ENCODE results near the gene RASGEF1B. TPM values are rescaled to one million over a fixed set of nuclear protein-coding genes. Genes with fewer than 3 reads are reported as not detected.

Gene RASGEF1B
- total RNA-seq, 1 donor from 2014 or later = 0.77 TPM

DNA sequence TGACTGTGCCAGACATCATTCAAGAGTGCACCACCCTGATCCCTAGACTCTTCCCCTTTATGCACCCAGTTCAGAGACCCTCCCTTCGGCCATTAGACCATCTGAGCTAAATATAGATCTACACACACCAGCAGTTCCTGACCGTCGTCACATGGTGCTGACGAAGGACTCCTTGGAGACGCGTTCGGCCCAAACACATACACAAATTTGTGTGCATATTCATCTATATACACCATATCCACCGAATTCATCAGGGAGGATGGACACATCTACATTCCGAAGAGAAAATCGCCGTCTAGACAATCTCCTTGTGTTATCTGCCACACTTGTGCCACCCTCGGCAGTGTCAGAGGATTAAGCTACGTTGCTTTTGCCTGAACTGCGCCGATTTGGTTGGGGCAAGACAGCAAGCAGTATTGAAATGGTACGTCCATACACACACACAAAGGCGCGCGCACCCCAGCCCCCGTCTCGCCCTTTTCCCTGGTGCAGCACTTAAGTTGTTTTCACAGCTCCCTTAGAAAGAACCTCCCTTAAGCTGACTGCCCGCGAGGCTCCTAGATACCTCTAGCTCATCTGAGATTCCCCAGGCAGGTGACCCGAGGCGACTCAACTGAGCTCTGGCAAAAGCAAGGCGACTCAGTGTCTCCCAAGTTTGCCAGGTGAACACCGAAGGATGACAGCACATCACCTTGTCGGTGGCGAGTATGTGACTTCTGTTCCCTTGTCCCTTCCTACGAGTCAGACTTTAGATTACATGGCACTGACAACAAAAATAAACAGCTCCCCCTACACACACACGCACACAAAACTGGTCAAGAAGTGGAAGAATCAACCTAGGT is 1.0 kb downstream of the RASGEF1B start:
- FAIRE-seq (no peak), DNase-seq (ENCODE audit: low read depth) (no peak)
- TF ChIP-seq, protein P1, sequence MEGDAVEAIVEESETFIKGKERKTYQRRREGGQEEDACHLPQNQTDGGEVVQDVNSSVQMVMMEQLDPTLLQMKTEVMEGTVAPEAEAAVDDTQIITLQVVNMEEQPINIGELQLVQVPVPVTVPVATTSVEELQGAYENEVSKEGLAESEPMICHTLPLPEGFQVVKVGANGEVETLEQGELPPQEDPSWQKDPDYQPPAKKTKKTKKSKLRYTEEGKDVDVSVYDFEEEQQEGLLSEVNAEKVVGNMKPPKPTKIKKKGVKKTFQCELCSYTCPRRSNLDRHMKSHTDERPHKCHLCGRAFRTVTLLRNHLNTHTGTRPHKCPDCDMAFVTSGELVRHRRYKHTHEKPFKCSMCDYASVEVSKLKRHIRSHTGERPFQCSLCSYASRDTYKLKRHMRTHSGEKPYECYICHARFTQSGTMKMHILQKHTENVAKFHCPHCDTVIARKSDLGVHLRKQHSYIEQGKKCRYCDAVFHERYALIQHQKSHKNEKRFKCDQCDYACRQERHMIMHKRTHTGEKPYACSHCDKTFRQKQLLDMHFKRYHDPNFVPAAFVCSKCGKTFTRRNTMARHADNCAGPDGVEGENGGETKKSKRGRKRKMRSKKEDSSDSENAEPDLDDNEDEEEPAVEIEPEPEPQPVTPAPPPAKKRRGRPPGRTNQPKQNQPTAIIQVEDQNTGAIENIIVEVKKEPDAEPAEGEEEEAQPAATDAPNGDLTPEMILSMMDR (IDR thresholded peaks at IDR 0.05; ENCODE audit: insufficient read depth, low read depth, low read length) = no peak
- TF ChIP-seq EZH2 (IDR thresholded peaks at IDR 0.05; ENCODE audit: insufficient read depth, low read length) = no peak
- Mint-ChIP-seq H3K4me3 (ENCODE audit: unreplicated experiment) (peak overlapping the region; percentile 82), H3K27ac (ENCODE audit: unreplicated experiment) (no peak overlapping the region), H3K4me1 (ENCODE audit: low read depth, unreplicated experiment) (peaks cover 10% of the 10 kb centered on the region), H3K27me3 (ENCODE audit: low read depth, unreplicated experiment) (peaks cover 5% of the 10 kb centered on the region), H3K36me3 (ENCODE audit: low read depth, unreplicated experiment) (peaks cover 3% of the 10 kb centered on the region), H3K9me3 (ENCODE audit: unreplicated experiment) (peaks cover 2% of the 10 kb centered on the region)
- Histone ChIP-seq H3K79me2 (ENCODE audit: insufficient read depth, low read length) (no peaks in the 10 kb centered on the region), H3K27ac (ENCODE audit: low read depth, low read length) (no peak overlapping the region), H3K4me2 (ENCODE audit: low read length) (peak overlapping the region; percentile 97), H3K4me1 (ENCODE audit: insufficient read depth, low read length) (peaks cover 11% of the 10 kb centered on the region), H3K27me3 (ENCODE audit: insufficient read depth, low read length) (peaks cover 27% of the 10 kb centered on the region), H3K36me3 (ENCODE audit: insufficient read depth, low read length) (no peaks in the 10 kb centered on the region), H4K20me1 (ENCODE audit: insufficient read depth, low read length) (no peaks in the 10 kb centered on the region), H3K9me3 (ENCODE audit: insufficient read depth, low read depth, low read length) (no peaks in the 10 kb centered on the region), H2AFZ (ENCODE audit: low read depth, low read length) (peak overlapping the region; percentile 90), H3K4me3 (ENCODE audit: insufficient read depth, low read depth, low read length) (peak overlapping the region; percentile 66), H3K9ac (ENCODE audit: low read length) (peak overlapping the region; percentile 68)

DNA sequence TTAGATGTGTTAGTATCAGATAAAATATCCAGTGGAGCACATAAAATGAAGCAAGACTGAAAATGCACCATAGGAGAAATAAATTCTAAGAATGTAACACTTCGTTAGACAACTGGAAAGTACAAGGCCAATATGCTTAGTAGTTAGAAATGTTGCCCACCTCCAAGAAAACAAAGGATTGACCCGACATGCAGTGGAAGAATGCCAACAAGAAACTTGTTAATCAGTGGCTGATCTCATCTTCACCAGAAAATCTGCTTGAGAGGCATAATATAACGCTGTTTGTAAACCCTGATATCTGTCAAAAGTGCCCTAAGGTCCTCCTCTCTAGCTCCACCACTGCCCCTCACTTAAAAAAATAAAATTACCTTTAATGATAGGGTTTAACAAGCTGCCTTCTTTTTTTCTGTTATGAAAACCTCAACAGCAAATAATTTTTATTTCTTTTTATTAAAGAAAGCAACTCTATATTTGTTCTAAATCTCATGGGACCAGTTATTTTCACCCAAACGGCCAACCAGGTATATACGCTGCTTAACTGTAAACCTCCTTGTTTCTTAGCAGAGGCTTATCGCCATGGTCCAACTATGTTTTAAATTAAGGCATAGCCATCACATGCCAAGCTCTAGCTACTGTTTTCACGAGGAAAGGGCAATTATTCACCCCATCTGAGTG is 1.8 kb downstream of the RASGEF1B start:
- Mint-ChIP-seq H3K27ac (ENCODE audit: unreplicated experiment) (no peak overlapping the region), H3K27me3 (ENCODE audit: low read depth, unreplicated experiment) (peaks cover 5% of the 10 kb centered on the region), H3K4me1 (ENCODE audit: low read depth, unreplicated experiment) (peaks cover 10% of the 10 kb centered on the region), H3K4me3 (ENCODE audit: unreplicated experiment) (peak overlapping the region; percentile 82), H3K36me3 (ENCODE audit: low read depth, unreplicated experiment) (peaks cover 3% of the 10 kb centered on the region), H3K9me3 (ENCODE audit: unreplicated experiment) (peaks cover 2% of the 10 kb centered on the region)
- no peak overlapping the region for H3K27ac ChIP-seq (ENCODE audit: low read depth, low read length)
- no peaks in the 10 kb centered on the region for H3K36me3 ChIP-seq (ENCODE audit: insufficient read depth, low read length)
- H3K9me3 ChIP-seq (ENCODE audit: insufficient read depth, low read depth, low read length) = no peaks in the 10 kb centered on the region
- peak overlapping the region; percentile 97 for H3K4me2 ChIP-seq (ENCODE audit: low read length)
- H3K79me2 ChIP-seq (ENCODE audit: insufficient read depth, low read length) = no peaks in the 10 kb centered on the region
- no peak for FAIRE-seq
- no peaks in the 10 kb centered on the region for H4K20me1 ChIP-seq (ENCODE audit: insufficient read depth, low read length)
- peaks cover 27% of the 10 kb centered on the region for H3K27me3 ChIP-seq (ENCODE audit: insufficient read depth, low read length)
- H3K4me3 ChIP-seq (ENCODE audit: insufficient read depth, low read depth, low read length) = peak overlapping the region; percentile 66
- no peak for DNase-seq (ENCODE audit: low read depth)
- no peak overlapping the region for H2AFZ ChIP-seq (ENCODE audit: low read depth, low read length)
- H3K4me1 ChIP-seq (ENCODE audit: insufficient read depth, low read length) = peaks cover 11% of the 10 kb centered on the region
- TF ChIP-seq EZH2 (IDR thresholded peaks at IDR 0.05; ENCODE audit: insufficient read depth, low read length) = no peak
- no peak overlapping the region for H3K9ac ChIP-seq (ENCODE audit: low read length)

DNA sequence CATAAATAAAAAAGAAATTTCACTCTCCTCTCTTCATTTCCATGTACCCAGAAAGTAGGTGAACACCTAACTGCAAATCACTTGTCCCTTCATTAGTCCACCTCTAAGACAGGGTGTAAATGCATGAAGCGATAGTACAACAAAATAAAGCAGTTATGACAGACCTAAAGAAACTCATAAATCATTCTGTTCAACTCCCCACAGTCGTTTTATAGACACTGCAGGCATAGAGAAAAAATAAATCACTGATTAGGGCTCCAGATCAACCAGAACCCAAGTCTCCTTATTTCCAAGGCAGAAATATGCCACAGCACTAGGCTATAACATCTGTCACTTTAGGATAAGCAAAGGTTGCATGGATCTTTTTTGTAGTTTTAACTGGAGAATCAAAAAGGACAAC is 3.0 kb downstream of the RASGEF1B start:
- Histone ChIP-seq H3K4me2 (ENCODE audit: low read length) (no peak overlapping the region), H3K4me3 (ENCODE audit: insufficient read depth, low read depth, low read length) (no peak overlapping the region), H3K79me2 (ENCODE audit: insufficient read depth, low read length) (no peaks in the 10 kb centered on the region), H4K20me1 (ENCODE audit: insufficient read depth, low read length) (no peaks in the 10 kb centered on the region), H3K36me3 (ENCODE audit: insufficient read depth, low read length) (no peaks in the 10 kb centered on the region), H3K9me3 (ENCODE audit: insufficient read depth, low read depth, low read length) (no peaks in the 10 kb centered on the region), H3K4me1 (ENCODE audit: insufficient read depth, low read length) (peaks cover 11% of the 10 kb centered on the region), H2AFZ (ENCODE audit: low read depth, low read length) (no peak overlapping the region), H3K27me3 (ENCODE audit: insufficient read depth, low read length) (peaks cover 27% of the 10 kb centered on the region), H3K9ac (ENCODE audit: low read length) (no peak overlapping the region), H3K27ac (ENCODE audit: low read depth, low read length) (no peak overlapping the region)
- DNase-seq (ENCODE audit: low read depth) (no peak), FAIRE-seq (no peak)
- peaks cover 10% of the 10 kb centered on the region for H3K4me1 Mint-ChIP-seq (ENCODE audit: low read depth, unreplicated experiment)
- no peak overlapping the region for H3K4me3 Mint-ChIP-seq (ENCODE audit: unreplicated experiment)
- H3K27ac Mint-ChIP-seq (ENCODE audit: unreplicated experiment) = no peak overlapping the region
- peaks cover 2% of the 10 kb centered on the region for H3K9me3 Mint-ChIP-seq (ENCODE audit: unreplicated experiment)
- TF ChIP-seq, protein P1 (IDR thresholded peaks at IDR 0.05; ENCODE audit: insufficient read depth, low read depth, low read length) = no peak
- TF ChIP-seq EZH2 (IDR thresholded peaks at IDR 0.05; ENCODE audit: insufficient read depth, low read length) = no peak
- H3K27me3 Mint-ChIP-seq (ENCODE audit: low read depth, unreplicated experiment) = peaks cover 5% of the 10 kb centered on the region
- peaks cover 3% of the 10 kb centered on the region for H3K36me3 Mint-ChIP-seq (ENCODE audit: low read depth, unreplicated experiment)
